SH-SY5Y (cell line): ENCODE measurements around the gene MTNR1A.

ENCODE experiments used
- GATA2 ChIP-seq: IDR thresholded peaks from 2 replicates; pipeline ENCODE4 v1.6.1; 2011; ENCODE audit warnings: mild to moderate bottlenecking, low read depth, low read length
- GATA3 ChIP-seq: IDR thresholded peaks from 2 replicates; pipeline ENCODE4 v1.6.1; 2011; ENCODE audit warnings: low read depth, mild to moderate bottlenecking, low read length, moderate library complexity

- no peak for TF ChIP-seq GATA2
- no peak for TF ChIP-seq GATA3
Measured at GRCh38 chr4:186587416-186588018, 32.1 kb upstream of the MTNR1A start.
